GM18505 (cell line): ENCODE results near the gene MYH13.

ENCODE experiments used
- ATAC-seq: cut with Tn5 transposase; IDR thresholded peaks from one replicate; pipeline ENCODE4 v1.9.1; 2021; ENCODE audit not compliant: unreplicated experiment
- POLR2A ChIP-seq: IDR thresholded peaks from 4 replicates; pipeline ENCODE4 v1.6.1; 2011; ENCODE audit warnings: borderline replicate concordance; ENCODE audit not compliant: insufficient read depth, insufficient read length; ENCODE audit errors: extremely low read depth

MYH13 gene

GRCh38 chr17:10369239-10369638 is 3.6 kb downstream of the MYH13 start:
- TF ChIP-seq POLR2A: no peak
- ATAC-seq: no peak

- ATAC-seq: no peak
- no peak for TF ChIP-seq POLR2A
These were observed 4.2 kb downstream of the MYH13 start for GRCh38 chr17:10368561-10368960.

- no peak for ATAC-seq
- TF ChIP-seq POLR2A: no peak
These were observed 12.2 kb downstream of the MYH13 start for GRCh38 chr17:10360578-10360977.

- no peak for ATAC-seq
These were observed 15.0 kb downstream of the MYH13 start for GRCh38 chr17:10357768-10358167.

GRCh38 chr17:10354651-10355050 is 18.2 kb downstream of the MYH13 start:
- no peak for TF ChIP-seq POLR2A
- ATAC-seq: no peak

More at GRCh38 chr17:10357768-10358167, 15.0 kb downstream of the MYH13 start:
- no peak for TF ChIP-seq POLR2A

- ATAC-seq: no peak
- TF ChIP-seq POLR2A: no peak
These were observed 19.9 kb downstream of the MYH13 start for GRCh38 chr17:10352893-10353292.

- ATAC-seq: no peak
- TF ChIP-seq POLR2A: no peak
These were observed 23.4 kb downstream of the MYH13 start for GRCh38 chr17:10349403-10349802.

GRCh38 chr17:10344816-10345215 is 28.0 kb downstream of the MYH13 start:
- no peak for TF ChIP-seq POLR2A
- ATAC-seq: no peak

GRCh38 chr17:10339051-10339450 is 33.8 kb downstream of the MYH13 start:
- no peak for ATAC-seq
- no peak for TF ChIP-seq POLR2A

- no peak for ATAC-seq
- TF ChIP-seq POLR2A: no peak
These were observed 34.8 kb downstream of the MYH13 start for GRCh38 chr17:10337976-10338375.

- no peak for ATAC-seq
- TF ChIP-seq POLR2A: no peak
These were observed 35.7 kb downstream of the MYH13 start for GRCh38 chr17:10337136-10337535.

GRCh38 chr17:10336393-10336792 is 36.4 kb downstream of the MYH13 start:
- TF ChIP-seq POLR2A: no peak
- no peak for ATAC-seq

- ATAC-seq: no peak
- no peak for TF ChIP-seq POLR2A
These were observed 40.3 kb downstream of the MYH13 start for GRCh38 chr17:10332515-10332914.

GRCh38 chr17:10328971-10329923 is 43.6 kb downstream of the MYH13 start:
- no peak for ATAC-seq
- no peak for TF ChIP-seq POLR2A
